ENCODE data around the gene FHIT. TPM values are rescaled to one million over a fixed set of nuclear protein-coding genes. Genes with fewer than 3 reads are reported as not detected.

Gene FHIT
- total and polyA plus RNA-seq, 2 experiments from 2014 or later: 9.7 to 16.2 TPM

DNA sequence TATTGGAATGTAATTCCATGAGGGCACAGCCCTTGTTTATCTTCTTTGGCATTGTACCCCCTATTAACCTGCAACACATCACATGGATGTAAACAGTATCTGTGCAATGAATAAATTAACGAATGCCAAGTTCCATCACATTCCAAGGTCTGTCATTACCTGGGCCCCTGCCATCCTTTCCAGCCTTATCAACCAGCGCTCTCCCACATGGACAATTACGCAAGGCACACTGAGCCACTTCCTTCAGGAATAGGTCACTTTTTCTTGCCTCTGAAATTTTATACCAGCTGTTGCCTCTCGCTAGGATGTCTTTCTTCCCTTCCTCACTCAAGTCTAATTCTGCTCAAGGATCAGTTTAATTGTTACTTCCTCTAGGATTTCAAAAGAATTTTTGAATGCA is 1149.6 kb downstream of the FHIT start:
- H3K27ac ChIP-seq: no peak overlapping the region
- no peaks in the 10 kb centered on the region for H3K9me2 ChIP-seq (replicated peaks; ENCODE audit: insufficient read depth)
- no peaks in the 10 kb centered on the region for H3K4me1 ChIP-seq (ENCODE audit: insufficient read depth)
- no peaks in the 10 kb centered on the region for H4K20me1 ChIP-seq (ENCODE audit: insufficient read depth, poor library complexity, severe bottlenecking)
- no peak overlapping the region for H3K4me2 ChIP-seq
- no peak overlapping the region for H3K4me3 ChIP-seq
- TF ChIP-seq EZH2 (IDR thresholded peaks at IDR 0.05; ENCODE audit: borderline replicate concordance) (no peak), EZH2phosphoT487 (IDR thresholded peaks at IDR 0.05; ENCODE audit: low read depth, severe bottlenecking, unreplicated experiment) (no peak)
- TF ChIP-seq, protein P1, sequence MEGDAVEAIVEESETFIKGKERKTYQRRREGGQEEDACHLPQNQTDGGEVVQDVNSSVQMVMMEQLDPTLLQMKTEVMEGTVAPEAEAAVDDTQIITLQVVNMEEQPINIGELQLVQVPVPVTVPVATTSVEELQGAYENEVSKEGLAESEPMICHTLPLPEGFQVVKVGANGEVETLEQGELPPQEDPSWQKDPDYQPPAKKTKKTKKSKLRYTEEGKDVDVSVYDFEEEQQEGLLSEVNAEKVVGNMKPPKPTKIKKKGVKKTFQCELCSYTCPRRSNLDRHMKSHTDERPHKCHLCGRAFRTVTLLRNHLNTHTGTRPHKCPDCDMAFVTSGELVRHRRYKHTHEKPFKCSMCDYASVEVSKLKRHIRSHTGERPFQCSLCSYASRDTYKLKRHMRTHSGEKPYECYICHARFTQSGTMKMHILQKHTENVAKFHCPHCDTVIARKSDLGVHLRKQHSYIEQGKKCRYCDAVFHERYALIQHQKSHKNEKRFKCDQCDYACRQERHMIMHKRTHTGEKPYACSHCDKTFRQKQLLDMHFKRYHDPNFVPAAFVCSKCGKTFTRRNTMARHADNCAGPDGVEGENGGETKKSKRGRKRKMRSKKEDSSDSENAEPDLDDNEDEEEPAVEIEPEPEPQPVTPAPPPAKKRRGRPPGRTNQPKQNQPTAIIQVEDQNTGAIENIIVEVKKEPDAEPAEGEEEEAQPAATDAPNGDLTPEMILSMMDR (IDR thresholded peaks at IDR 0.05; ENCODE audit: poor library complexity): no peak
- no peaks in the 10 kb centered on the region for H3K27me3 ChIP-seq
- H3K36me3 ChIP-seq (replicated peaks; ENCODE audit: insufficient read depth, low read depth): no peaks in the 10 kb centered on the region
- H3K79me2 ChIP-seq: no peaks in the 10 kb centered on the region
- no peak for DNase-seq (ENCODE audit: low spot score)
- H2AFZ ChIP-seq: no peak overlapping the region
- H3K9me3 ChIP-seq (ENCODE audit: low read depth): no peaks in the 10 kb centered on the region
- 79% methylated on average over 4 of the region's 4 CpGs for WGBS (ENCODE audit: low lambda C conversion rate, missing lambda C conversion rate)

DNA sequence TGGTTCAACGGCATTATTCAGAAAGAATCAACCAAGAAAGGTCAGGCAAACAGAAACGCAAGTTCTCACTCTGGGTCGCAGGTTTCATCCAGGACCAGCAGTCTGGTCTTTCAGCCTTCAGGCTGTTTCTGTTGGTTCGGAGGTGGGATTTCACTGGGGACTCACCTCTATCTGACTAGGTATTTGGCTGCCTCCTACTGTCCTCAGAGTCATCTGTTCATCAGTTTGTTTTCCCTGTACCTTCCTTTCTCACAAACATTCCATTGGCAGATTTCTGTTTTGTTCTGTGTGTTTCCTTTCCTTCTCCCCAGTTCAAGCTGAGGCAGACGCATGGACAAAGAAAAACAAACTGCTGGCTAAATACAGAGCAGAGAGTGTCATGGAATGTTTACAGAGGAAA is 1154.8 kb downstream of the FHIT start:
- no peaks in the 10 kb centered on the region for H3K9me3 ChIP-seq (ENCODE audit: low read depth)
- H3K4me2 ChIP-seq: no peak overlapping the region
- no peaks in the 10 kb centered on the region for H3K4me1 ChIP-seq (ENCODE audit: insufficient read depth)
- H3K36me3 ChIP-seq (replicated peaks; ENCODE audit: insufficient read depth, low read depth): no peaks in the 10 kb centered on the region
- TF ChIP-seq EZH2phosphoT487 (IDR thresholded peaks at IDR 0.05; ENCODE audit: low read depth, severe bottlenecking, unreplicated experiment) (no peak), EZH2 (IDR thresholded peaks at IDR 0.05; ENCODE audit: borderline replicate concordance) (no peak)
- TF ChIP-seq, protein P1 (IDR thresholded peaks at IDR 0.05; ENCODE audit: poor library complexity): no peak
- H3K9me2 ChIP-seq (replicated peaks; ENCODE audit: insufficient read depth): no peaks in the 10 kb centered on the region
- no peak overlapping the region for H3K4me3 ChIP-seq
- H3K27ac ChIP-seq: no peak overlapping the region
- H2AFZ ChIP-seq: no peak overlapping the region
- no peak for DNase-seq (ENCODE audit: low spot score)
- no peaks in the 10 kb centered on the region for H4K20me1 ChIP-seq (ENCODE audit: insufficient read depth, poor library complexity, severe bottlenecking)
- 63% methylated on average over 5 of the region's 5 CpGs for WGBS (ENCODE audit: low lambda C conversion rate, missing lambda C conversion rate)
- H3K79me2 ChIP-seq: no peaks in the 10 kb centered on the region
- H3K27me3 ChIP-seq: no peaks in the 10 kb centered on the region

DNA sequence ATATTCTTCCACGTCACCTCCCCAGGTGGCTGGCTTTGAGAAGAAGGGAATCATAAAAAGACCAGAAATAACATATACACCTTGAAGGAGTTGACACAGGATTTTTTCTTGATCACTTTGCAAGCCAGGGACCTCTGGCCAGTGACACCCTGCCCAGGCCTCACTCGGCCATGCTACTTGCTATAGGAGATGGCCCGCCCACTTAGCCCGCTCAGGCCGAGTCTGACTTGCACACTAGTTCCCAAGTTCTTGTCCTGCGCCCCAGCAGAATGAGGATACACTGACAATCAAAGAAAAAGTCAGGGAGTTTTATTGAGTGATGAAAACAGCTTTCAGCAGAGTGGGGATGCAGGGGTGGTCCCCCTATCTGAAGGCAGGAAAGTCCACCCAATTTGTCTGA is 1155.3 kb downstream of the FHIT start:
- H2AFZ ChIP-seq: no peak overlapping the region
- H3K9me2 ChIP-seq (replicated peaks; ENCODE audit: insufficient read depth): no peaks in the 10 kb centered on the region
- no peaks in the 10 kb centered on the region for H3K27me3 ChIP-seq
- no peak overlapping the region for H3K27ac ChIP-seq
- no peaks in the 10 kb centered on the region for H3K4me1 ChIP-seq (ENCODE audit: insufficient read depth)
- H3K9me3 ChIP-seq (ENCODE audit: low read depth): no peaks in the 10 kb centered on the region
- no peaks in the 10 kb centered on the region for H3K79me2 ChIP-seq
- no peak for TF ChIP-seq EZH2phosphoT487 (IDR thresholded peaks at IDR 0.05; ENCODE audit: low read depth, severe bottlenecking, unreplicated experiment)
- TF ChIP-seq EZH2 (IDR thresholded peaks at IDR 0.05; ENCODE audit: borderline replicate concordance): no peak
- TF ChIP-seq, protein P1 (IDR thresholded peaks at IDR 0.05; ENCODE audit: poor library complexity): no peak
- WGBS (ENCODE audit: low lambda C conversion rate, missing lambda C conversion rate): 85% methylated on average over 6 of the region's 6 CpGs
- no peaks in the 10 kb centered on the region for H4K20me1 ChIP-seq (ENCODE audit: insufficient read depth, poor library complexity, severe bottlenecking)
- H3K36me3 ChIP-seq (replicated peaks; ENCODE audit: insufficient read depth, low read depth): no peaks in the 10 kb centered on the region
- H3K4me3 ChIP-seq: no peak overlapping the region
- no peak for DNase-seq (ENCODE audit: low spot score)
- H3K4me2 ChIP-seq: no peak overlapping the region

DNA sequence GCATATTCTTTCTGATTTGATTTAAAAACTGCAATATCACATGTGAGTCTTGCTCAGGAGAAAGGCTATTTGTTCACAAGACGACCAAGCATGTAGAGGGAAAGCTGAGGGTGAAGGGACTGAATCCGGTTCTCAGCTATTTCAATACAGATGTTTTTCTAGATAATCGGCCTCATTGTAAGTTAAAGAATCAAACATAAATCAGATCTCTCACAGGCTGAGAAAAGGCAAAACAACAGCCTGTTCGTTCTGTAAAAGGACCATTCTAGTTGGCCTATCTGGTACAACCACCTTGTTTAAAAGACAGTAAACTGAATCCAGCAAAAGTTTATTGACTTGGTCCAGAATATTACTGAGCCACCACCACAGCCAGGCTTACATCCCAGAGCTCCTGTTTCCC is 1155.7 kb downstream of the FHIT start:
- no peak overlapping the region for H2AFZ ChIP-seq
- H3K4me3 ChIP-seq: no peak overlapping the region
- no peaks in the 10 kb centered on the region for H3K36me3 ChIP-seq (replicated peaks; ENCODE audit: insufficient read depth, low read depth)
- DNase-seq (ENCODE audit: low spot score): no peak
- H3K9me3 ChIP-seq (ENCODE audit: low read depth): no peaks in the 10 kb centered on the region
- H3K27ac ChIP-seq: no peak overlapping the region
- no peaks in the 10 kb centered on the region for H4K20me1 ChIP-seq (ENCODE audit: insufficient read depth, poor library complexity, severe bottlenecking)
- no peaks in the 10 kb centered on the region for H3K79me2 ChIP-seq
- TF ChIP-seq, protein P1 (IDR thresholded peaks at IDR 0.05; ENCODE audit: poor library complexity): no peak
- no peaks in the 10 kb centered on the region for H3K4me1 ChIP-seq (ENCODE audit: insufficient read depth)
- 76% methylated on average over 4 of the region's 4 CpGs for WGBS (ENCODE audit: low lambda C conversion rate, missing lambda C conversion rate)
- H3K9me2 ChIP-seq (replicated peaks; ENCODE audit: insufficient read depth): no peaks in the 10 kb centered on the region
- no peak overlapping the region for H3K4me2 ChIP-seq
- H3K27me3 ChIP-seq: no peaks in the 10 kb centered on the region

All from hepatocyte (in vitro differentiated cells).